ENCODE measurements around the gene CFAP57. TPM values are rescaled to one million over a fixed set of nuclear protein-coding genes. Genes with fewer than 3 reads are reported as not detected.

CFAP57 gene
- total and polyA plus RNA-seq, 2 experiments from 2014 or later = 0.10 to 0.46 TPM

DNA sequence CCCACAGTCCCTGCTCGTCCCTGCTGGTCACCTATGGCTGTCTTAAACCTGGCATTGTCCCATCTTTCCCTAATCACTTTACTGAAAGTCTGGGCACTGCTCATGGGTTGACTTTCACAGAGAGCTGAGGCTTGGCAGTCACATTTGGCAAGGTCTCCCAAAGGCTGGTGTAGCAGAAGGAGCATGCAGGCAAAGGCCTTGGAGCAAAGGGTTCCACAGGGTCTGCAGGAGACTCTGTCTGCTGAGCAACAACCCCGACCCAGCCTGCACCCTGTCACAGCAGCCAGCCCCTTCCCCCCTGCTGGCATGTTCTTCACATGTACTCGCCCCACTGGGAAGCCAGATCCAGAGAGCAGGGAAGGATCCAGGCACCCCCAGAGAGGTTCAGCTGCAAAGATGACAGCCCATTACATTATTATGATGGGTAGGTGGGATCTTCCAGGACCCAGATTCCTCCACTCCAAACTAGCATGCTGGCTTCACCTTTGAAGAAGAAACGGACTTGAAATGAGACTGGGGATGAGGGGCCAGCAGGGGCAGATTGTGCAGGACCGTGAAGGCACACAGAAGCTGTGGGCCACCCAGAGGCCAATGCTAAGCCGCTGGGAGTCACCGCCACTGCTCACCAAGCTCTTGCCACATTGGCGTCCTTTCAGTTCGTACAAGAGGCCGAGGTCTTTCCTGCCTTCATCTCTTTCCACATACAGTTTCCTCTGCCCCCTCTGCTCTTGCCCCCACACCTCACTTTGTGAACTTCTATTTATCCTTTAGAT lies 83.5 kb downstream of the CFAP57 start:
- Histone ChIP-seq H3K27ac (no peak overlapping the region), H2AFZ (no peak overlapping the region), H3K79me2 (no peaks in the 10 kb centered on the region), H3K4me2 (no peak overlapping the region), H3K27me3 (no peaks in the 10 kb centered on the region), H3K9me3 (ENCODE audit: low read depth) (no peaks in the 10 kb centered on the region), H3K4me1 (ENCODE audit: insufficient read depth) (no peaks in the 10 kb centered on the region), H3K4me3 (no peak overlapping the region), H4K20me1 (ENCODE audit: insufficient read depth, poor library complexity, severe bottlenecking) (no peaks in the 10 kb centered on the region), H3K9me2 (replicated peaks; ENCODE audit: insufficient read depth) (no peaks in the 10 kb centered on the region), H3K36me3 (replicated peaks; ENCODE audit: insufficient read depth, low read depth) (no peaks in the 10 kb centered on the region)
- no peak for DNase-seq (ENCODE audit: low spot score)
- WGBS (ENCODE audit: low lambda C conversion rate, missing lambda C conversion rate) = 75% methylated on average over 10 of the region's 10 CpGs
- TF ChIP-seq EZH2 (IDR thresholded peaks at IDR 0.05; ENCODE audit: borderline replicate concordance) = no peak
- TF ChIP-seq, protein P1, sequence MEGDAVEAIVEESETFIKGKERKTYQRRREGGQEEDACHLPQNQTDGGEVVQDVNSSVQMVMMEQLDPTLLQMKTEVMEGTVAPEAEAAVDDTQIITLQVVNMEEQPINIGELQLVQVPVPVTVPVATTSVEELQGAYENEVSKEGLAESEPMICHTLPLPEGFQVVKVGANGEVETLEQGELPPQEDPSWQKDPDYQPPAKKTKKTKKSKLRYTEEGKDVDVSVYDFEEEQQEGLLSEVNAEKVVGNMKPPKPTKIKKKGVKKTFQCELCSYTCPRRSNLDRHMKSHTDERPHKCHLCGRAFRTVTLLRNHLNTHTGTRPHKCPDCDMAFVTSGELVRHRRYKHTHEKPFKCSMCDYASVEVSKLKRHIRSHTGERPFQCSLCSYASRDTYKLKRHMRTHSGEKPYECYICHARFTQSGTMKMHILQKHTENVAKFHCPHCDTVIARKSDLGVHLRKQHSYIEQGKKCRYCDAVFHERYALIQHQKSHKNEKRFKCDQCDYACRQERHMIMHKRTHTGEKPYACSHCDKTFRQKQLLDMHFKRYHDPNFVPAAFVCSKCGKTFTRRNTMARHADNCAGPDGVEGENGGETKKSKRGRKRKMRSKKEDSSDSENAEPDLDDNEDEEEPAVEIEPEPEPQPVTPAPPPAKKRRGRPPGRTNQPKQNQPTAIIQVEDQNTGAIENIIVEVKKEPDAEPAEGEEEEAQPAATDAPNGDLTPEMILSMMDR (IDR thresholded peaks at IDR 0.05; ENCODE audit: poor library complexity) = no peak
- TF ChIP-seq EZH2phosphoT487 (IDR thresholded peaks at IDR 0.05; ENCODE audit: low read depth, severe bottlenecking, unreplicated experiment) = no peak

DNA sequence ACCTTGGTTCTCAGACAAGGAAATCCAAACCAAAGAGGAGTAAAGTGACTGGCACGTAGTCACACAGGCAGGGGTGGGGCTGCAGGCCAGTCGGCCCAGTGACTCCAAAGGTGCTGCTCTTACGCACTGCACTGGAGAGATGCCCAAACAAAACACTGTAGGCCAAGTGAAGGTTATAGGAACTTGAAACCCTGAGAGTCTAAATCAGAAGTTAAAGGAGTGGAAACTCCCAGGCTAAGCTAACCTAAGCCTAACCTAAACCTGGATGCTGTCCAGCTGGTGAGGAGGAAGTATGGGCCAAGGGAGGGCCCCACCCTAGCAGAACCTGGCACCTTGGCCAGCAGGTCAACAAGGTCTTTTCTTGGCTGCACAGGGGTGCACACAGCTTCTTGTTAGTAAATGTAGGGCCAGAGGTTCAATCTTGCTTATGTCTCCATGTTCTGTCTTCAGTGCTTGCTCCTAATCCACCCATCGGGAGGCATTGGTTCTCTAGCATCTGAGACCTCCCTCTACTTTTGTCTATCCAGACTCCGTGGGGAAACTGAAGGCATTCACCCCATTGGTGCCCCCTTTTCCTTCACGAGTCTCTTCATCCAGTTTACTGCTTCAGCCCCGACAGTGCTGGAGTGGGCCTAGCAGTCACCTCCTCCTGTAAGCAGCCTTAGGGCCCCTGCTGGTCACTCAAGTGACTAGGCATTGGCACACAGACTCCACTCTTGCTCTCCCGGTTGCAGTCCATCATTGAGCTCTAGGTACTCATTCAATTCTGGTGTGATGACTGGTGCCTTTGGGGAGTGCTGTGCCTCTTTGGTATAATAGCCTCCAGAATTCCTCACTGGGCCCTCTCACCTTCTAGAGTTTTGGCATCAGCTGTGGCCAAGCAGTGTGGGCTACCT lies 84.8 kb downstream of the CFAP57 start:
- Histone ChIP-seq H3K27me3 (no peaks in the 10 kb centered on the region), H3K4me1 (ENCODE audit: insufficient read depth) (no peaks in the 10 kb centered on the region), H4K20me1 (ENCODE audit: insufficient read depth, poor library complexity, severe bottlenecking) (no peaks in the 10 kb centered on the region), H2AFZ (no peak overlapping the region), H3K79me2 (no peaks in the 10 kb centered on the region), H3K4me2 (no peak overlapping the region), H3K4me3 (no peak overlapping the region), H3K9me2 (replicated peaks; ENCODE audit: insufficient read depth) (no peaks in the 10 kb centered on the region), H3K36me3 (replicated peaks; ENCODE audit: insufficient read depth, low read depth) (no peaks in the 10 kb centered on the region), H3K9me3 (ENCODE audit: low read depth) (no peaks in the 10 kb centered on the region), H3K27ac (no peak overlapping the region)
- 86% methylated on average over 8 of the region's 8 CpGs for WGBS (ENCODE audit: low lambda C conversion rate, missing lambda C conversion rate)
- DNase-seq (ENCODE audit: low spot score) = no peak
- TF ChIP-seq, protein P1 (IDR thresholded peaks at IDR 0.05; ENCODE audit: poor library complexity) = no peak
- TF ChIP-seq EZH2phosphoT487 (IDR thresholded peaks at IDR 0.05; ENCODE audit: low read depth, severe bottlenecking, unreplicated experiment) (no peak), EZH2 (IDR thresholded peaks at IDR 0.05; ENCODE audit: borderline replicate concordance) (no peak)

DNA sequence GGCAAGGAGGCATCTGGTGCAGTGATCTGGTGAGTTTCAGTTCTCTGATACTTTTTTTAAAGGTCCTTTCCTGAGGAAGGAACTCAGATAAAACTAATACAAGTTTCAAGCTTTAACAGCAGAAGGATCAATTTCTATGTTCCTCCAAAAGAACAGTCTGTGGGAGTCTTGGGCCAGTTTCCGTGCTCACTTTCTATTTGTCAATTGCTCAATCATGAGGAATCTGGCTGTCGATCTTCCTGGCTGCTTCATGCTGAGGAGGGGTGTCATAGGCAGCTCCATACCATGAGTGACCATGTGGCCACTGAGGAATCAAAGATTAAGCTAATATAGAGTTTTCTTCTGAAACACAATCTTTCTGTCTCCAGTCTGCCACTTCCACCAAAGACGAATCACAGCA lies 86.2 kb downstream of the CFAP57 start:
- Histone ChIP-seq H3K9me2 (replicated peaks; ENCODE audit: insufficient read depth) (no peaks in the 10 kb centered on the region), H3K36me3 (replicated peaks; ENCODE audit: insufficient read depth, low read depth) (no peaks in the 10 kb centered on the region), H3K27me3 (no peaks in the 10 kb centered on the region), H3K79me2 (no peaks in the 10 kb centered on the region), H3K4me3 (no peak overlapping the region), H3K27ac (no peak overlapping the region), H3K4me2 (no peak overlapping the region), H3K4me1 (ENCODE audit: insufficient read depth) (no peaks in the 10 kb centered on the region), H3K9me3 (ENCODE audit: low read depth) (peaks cover under 1% of the 10 kb centered on the region), H4K20me1 (ENCODE audit: insufficient read depth, poor library complexity, severe bottlenecking) (no peaks in the 10 kb centered on the region), H2AFZ (no peak overlapping the region)
- no peak for DNase-seq (ENCODE audit: low spot score)
- TF ChIP-seq EZH2phosphoT487 (IDR thresholded peaks at IDR 0.05; ENCODE audit: low read depth, severe bottlenecking, unreplicated experiment) = no peak
- TF ChIP-seq, protein P1 (IDR thresholded peaks at IDR 0.05; ENCODE audit: poor library complexity) = no peak
- TF ChIP-seq EZH2 (IDR thresholded peaks at IDR 0.05; ENCODE audit: borderline replicate concordance) = no peak
- WGBS (ENCODE audit: low lambda C conversion rate, missing lambda C conversion rate) = 94% methylated on average over 3 of the region's 3 CpGs
